HL-60 (cell line): ENCODE measurements around the gene SLC25A21.

Source experiments
- DNase-seq, 2 experiments: peaks; one replicate each; pipeline ENCODE4 v3.0.0-alpha.2; 2010 to 2020; ENCODE audit warnings: low read depth in 1 of 2, low spot score in 1 of 2
- H3K27ac ChIP-seq: fragments of 250-450 bp; sonication (Bioruptor Pico); replicated peaks from 2 replicates; pipeline ENCODE4 v1.5.1; 2020; ENCODE audit warnings: mild to moderate bottlenecking, moderate library complexity
- H3K27me3 ChIP-seq: fragments of 250-450 bp; sonication (Bioruptor Pico); 2 replicates; pipeline ENCODE4 v1.5.1; 2021; ENCODE audit warnings: mild to moderate bottlenecking, moderate library complexity; ENCODE audit not compliant: insufficient read depth, poor library complexity, severe bottlenecking
- H3K4me3 ChIP-seq: replicated peaks from 2 replicates; pipeline ENCODE4 v1.5.1; 2011; ENCODE audit warnings: mild to moderate bottlenecking, control low read depth, low read length; ENCODE audit not compliant: insufficient read depth
- GABPA ChIP-seq: IDR thresholded peaks from 2 replicates; pipeline ENCODE4 v1.6.1; 2012; ENCODE audit warnings: low read depth
- POLR2AphosphoS5 ChIP-seq: IDR thresholded peaks from 2 replicates; pipeline ENCODE4 v1.6.1; 2012; ENCODE audit warnings: low read depth
- REST ChIP-seq: IDR thresholded peaks from 2 replicates; pipeline ENCODE4 v1.6.1; 2012; ENCODE audit warnings: low read depth; ENCODE audit not compliant: insufficient replicate concordance
- SPI1 ChIP-seq: IDR thresholded peaks from 2 replicates; pipeline ENCODE4 v1.6.1; 2012; ENCODE audit warnings: low read depth, mild to moderate bottlenecking, borderline replicate concordance
- TF ChIP-seq, protein P1 (sequence below): IDR thresholded peaks from one replicate; pipeline ENCODE4 v1.5.1; 2011; ENCODE audit warnings: low read length, control low read depth, inconsistent platforms; ENCODE audit not compliant: insufficient read depth

The SLC25A21 gene

DNA sequence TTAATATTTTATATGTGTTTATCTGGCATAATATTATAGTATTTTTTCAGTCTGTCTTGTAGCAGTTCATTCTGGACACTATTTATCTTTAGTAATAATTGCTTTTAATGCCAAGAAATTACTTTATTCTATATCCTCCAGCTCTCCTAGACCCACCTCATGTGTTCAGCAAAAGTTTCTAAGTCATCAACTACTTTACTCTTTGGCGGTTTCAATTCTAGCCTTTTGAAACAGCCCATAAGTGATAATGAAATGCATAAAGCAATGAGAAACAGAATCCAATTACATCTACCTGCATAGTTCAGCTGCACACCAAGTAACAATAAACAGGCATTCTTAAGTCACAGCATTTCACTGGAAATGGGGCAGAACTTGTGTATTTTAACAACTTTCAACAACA is 225.5 kb downstream of the SLC25A21 start:
- Histone ChIP-seq H3K4me3 (no peak overlapping the region), H3K27ac (no peak overlapping the region), H3K27me3 (no peaks in the 10 kb centered on the region)
- no peak for DNase-seq
- TF ChIP-seq REST: no peak
- TF ChIP-seq, protein P1, sequence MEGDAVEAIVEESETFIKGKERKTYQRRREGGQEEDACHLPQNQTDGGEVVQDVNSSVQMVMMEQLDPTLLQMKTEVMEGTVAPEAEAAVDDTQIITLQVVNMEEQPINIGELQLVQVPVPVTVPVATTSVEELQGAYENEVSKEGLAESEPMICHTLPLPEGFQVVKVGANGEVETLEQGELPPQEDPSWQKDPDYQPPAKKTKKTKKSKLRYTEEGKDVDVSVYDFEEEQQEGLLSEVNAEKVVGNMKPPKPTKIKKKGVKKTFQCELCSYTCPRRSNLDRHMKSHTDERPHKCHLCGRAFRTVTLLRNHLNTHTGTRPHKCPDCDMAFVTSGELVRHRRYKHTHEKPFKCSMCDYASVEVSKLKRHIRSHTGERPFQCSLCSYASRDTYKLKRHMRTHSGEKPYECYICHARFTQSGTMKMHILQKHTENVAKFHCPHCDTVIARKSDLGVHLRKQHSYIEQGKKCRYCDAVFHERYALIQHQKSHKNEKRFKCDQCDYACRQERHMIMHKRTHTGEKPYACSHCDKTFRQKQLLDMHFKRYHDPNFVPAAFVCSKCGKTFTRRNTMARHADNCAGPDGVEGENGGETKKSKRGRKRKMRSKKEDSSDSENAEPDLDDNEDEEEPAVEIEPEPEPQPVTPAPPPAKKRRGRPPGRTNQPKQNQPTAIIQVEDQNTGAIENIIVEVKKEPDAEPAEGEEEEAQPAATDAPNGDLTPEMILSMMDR: no peak
- TF ChIP-seq GABPA: no peak
- TF ChIP-seq SPI1: no peak
- TF ChIP-seq POLR2AphosphoS5: no peak

DNA sequence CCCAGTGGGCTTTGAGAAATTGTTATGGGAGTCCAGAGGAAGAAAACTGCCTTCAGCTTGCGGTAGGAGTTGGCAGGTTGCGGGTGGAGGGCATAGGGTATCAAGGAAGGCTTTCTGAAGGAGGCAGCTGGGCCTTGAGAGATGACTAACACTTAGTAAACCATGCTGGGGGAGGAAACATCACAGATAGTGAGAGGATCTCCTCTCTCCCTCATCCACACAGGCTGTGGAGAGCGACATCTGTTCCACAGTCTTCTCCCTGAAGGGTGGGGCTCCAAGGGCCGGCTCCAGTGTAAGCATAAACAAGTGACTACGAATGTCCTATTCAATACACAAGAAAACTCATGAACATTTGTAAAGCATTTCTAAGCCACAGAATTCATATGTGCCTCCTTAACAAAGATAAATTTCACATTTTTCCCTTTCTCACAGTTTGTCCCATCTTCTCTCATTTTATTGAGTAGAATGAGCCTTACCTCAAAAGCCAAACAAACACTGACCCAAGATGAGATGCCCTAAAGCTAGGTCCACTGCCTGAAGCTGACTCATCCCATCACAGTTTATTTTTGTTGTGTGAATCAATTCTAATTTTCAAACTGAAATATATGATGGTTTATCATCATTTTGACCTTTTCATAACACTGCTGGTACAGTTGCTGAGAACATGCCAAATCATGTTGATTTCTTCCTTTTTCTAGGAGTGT is 227.9 kb downstream of the SLC25A21 start:
- Histone ChIP-seq H3K27me3 (no peaks in the 10 kb centered on the region), H3K27ac (no peak overlapping the region), H3K4me3 (no peak overlapping the region)
- DNase-seq: no peak
- no peak for TF ChIP-seq SPI1
- TF ChIP-seq, protein P1: no peak
- TF ChIP-seq REST: no peak
- no peak for TF ChIP-seq GABPA
- no peak for TF ChIP-seq POLR2AphosphoS5

DNA sequence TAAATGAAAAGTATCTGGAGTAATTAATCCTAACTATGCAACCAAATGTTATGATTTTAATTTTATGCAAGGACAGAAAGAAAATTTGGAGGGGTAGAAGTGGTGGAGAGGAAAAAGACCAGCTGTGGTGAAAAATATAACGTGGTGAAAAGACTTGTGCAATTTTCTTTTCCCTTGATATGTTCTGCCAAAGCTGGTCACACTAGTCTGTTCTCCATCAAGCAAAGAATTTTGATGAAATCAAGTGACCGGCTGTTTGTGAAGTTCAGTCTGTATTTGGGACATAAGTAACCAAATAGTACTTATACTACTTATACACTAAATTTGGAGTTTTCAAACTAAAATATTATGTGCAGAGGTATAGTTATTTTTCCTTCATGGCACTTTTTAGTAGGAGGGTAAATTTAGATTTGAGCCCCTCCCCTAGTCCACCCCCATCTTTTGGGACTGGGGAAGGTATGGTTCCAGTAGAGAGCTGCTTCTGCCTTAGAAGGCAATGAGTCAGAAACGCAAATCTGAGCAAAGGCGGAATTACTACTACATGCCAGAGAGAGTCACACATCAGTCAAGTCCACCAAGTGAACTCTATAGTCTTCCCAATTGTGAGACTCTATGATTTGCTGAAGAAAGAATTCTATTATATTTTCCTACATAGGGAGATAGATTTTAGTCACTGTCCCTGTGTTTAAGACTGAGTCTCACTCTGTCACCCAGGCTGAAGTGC is 229.7 kb downstream of the SLC25A21 start:
- Histone ChIP-seq H3K27me3 (no peaks in the 10 kb centered on the region), H3K4me3 (no peak overlapping the region), H3K27ac (no peak overlapping the region)
- no peak for DNase-seq
- no peak for TF ChIP-seq REST
- TF ChIP-seq POLR2AphosphoS5: no peak
- no peak for TF ChIP-seq SPI1
- no peak for TF ChIP-seq GABPA
- TF ChIP-seq, protein P1: no peak
